ENCODE results near the gene NFIB. TPM values are rescaled to one million over a fixed set of nuclear protein-coding genes. Genes with fewer than 3 reads are reported as not detected.
A peak's percentile ranks its signal among the peaks of the same experiment; 100 is the strongest.

Gene NFIB
- total and polyA plus RNA-seq, 2 donors (not counting 1 experiment from before 2014, with no cell fraction given) = 29.3 to 36.3 TPM

DNA sequence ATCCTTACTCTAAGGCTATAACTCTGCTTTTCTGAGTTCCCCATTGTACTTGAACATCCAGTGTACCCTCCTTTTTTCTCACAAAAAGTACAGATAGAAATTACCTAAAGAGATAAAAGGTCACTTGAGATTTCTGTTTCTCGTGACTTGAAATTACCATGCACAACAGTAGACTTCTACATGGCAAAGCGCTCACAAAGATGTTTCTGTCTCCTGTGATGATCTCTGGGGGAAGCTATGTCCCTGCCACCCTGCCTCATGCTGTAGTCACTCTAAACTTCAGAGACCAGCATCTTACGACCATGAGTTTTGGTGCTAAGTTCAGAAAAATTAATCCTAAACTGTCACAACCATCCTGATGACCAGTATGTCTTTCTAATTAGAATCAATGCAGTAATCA lies 36.2 kb downstream of the NFIB start:
- no peak overlapping the region for H2AFZ ChIP-seq (ENCODE audit: low read length)
- H3K9me3 ChIP-seq (ENCODE audit: control insufficient read depth, insufficient read depth, low read depth, low read length) = no peaks in the 10 kb centered on the region
- H3K27me3 ChIP-seq (ENCODE audit: control insufficient read depth, insufficient read depth, low read length) = no peaks in the 10 kb centered on the region
- peaks cover 23% of the 10 kb centered on the region for H3K4me1 ChIP-seq (ENCODE audit: control insufficient read depth, extremely low read depth, insufficient read depth, low read length)
- peaks cover 4% of the 10 kb centered on the region for H3K79me2 ChIP-seq (ENCODE audit: control insufficient read depth, insufficient read depth, low read length)
- H3K36me3 ChIP-seq (ENCODE audit: control insufficient read depth, insufficient read depth, low read length) = no peaks in the 10 kb centered on the region
- no peaks in the 10 kb centered on the region for H4K20me1 ChIP-seq (ENCODE audit: control insufficient read depth, extremely low read depth, insufficient read depth, low read length)
- peak overlapping the region; percentile 78 for H3K27ac ChIP-seq (ENCODE audit: insufficient read depth, low read length)
- DNase-seq (ENCODE audit: low read depth in 2 of 2) = no peak
- peak overlapping the region; percentile 70 for H3K4me2 ChIP-seq (ENCODE audit: extremely low read depth, insufficient read depth, low read length)
- H3K9ac ChIP-seq (ENCODE audit: insufficient read depth, low read length) = no peak overlapping the region
- H3K4me3 ChIP-seq (replicated peaks in 1 of 4; ENCODE audit: control extremely low read depth in 1 of 4, insufficient read depth in 1 of 4, low read depth in 3 of 4, low read length in 4 of 4) = no peak overlapping the region
- TF ChIP-seq EZH2 (IDR thresholded peaks at IDR 0.05; ENCODE audit: low read length, missing control alignments) = no peak
- TF ChIP-seq, protein P1, sequence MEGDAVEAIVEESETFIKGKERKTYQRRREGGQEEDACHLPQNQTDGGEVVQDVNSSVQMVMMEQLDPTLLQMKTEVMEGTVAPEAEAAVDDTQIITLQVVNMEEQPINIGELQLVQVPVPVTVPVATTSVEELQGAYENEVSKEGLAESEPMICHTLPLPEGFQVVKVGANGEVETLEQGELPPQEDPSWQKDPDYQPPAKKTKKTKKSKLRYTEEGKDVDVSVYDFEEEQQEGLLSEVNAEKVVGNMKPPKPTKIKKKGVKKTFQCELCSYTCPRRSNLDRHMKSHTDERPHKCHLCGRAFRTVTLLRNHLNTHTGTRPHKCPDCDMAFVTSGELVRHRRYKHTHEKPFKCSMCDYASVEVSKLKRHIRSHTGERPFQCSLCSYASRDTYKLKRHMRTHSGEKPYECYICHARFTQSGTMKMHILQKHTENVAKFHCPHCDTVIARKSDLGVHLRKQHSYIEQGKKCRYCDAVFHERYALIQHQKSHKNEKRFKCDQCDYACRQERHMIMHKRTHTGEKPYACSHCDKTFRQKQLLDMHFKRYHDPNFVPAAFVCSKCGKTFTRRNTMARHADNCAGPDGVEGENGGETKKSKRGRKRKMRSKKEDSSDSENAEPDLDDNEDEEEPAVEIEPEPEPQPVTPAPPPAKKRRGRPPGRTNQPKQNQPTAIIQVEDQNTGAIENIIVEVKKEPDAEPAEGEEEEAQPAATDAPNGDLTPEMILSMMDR (conservative IDR thresholded peaks at IDR 0.05 in 1 of 2, IDR thresholded peaks at IDR 0.05 in 1 of 2; ENCODE audit: low read depth in 1 of 2, low read length in 2 of 2) = no peak

DNA sequence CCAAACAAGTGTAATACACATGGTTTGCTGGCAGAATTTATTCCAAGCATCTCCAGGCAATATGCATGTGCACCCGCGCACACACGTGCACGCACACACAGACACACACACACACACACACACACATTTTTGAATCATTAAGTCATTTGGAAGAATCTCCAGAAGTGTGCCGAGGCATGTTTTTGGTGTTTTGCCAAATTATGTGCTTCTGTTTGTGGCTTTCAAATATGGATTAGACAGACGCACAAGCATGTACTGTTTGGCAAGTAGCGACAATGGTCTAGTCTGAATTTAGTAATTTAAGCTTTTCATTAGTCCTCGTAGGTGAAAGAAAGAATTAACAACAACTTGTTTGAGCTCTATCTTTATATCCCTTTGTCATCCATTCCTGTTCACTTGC lies 36.7 kb downstream of the NFIB start:
- Histone ChIP-seq H3K4me1 (ENCODE audit: control insufficient read depth, extremely low read depth, insufficient read depth, low read length) (peaks cover 19% of the 10 kb centered on the region), H4K20me1 (ENCODE audit: control insufficient read depth, extremely low read depth, insufficient read depth, low read length) (no peaks in the 10 kb centered on the region), H3K27me3 (ENCODE audit: control insufficient read depth, insufficient read depth, low read length) (no peaks in the 10 kb centered on the region), H3K9me3 (ENCODE audit: control insufficient read depth, insufficient read depth, low read depth, low read length) (no peaks in the 10 kb centered on the region), H3K79me2 (ENCODE audit: control insufficient read depth, insufficient read depth, low read length) (peaks cover 4% of the 10 kb centered on the region), H3K4me3 (replicated peaks in 1 of 4; ENCODE audit: control extremely low read depth in 1 of 4, insufficient read depth in 1 of 4, low read depth in 3 of 4, low read length in 4 of 4) (no peak overlapping the region), H2AFZ (ENCODE audit: low read length) (no peak overlapping the region), H3K36me3 (ENCODE audit: control insufficient read depth, insufficient read depth, low read length) (no peaks in the 10 kb centered on the region), H3K4me2 (ENCODE audit: extremely low read depth, insufficient read depth, low read length) (peak overlapping the region; percentile 70), H3K9ac (ENCODE audit: insufficient read depth, low read length) (no peak overlapping the region), H3K27ac (ENCODE audit: insufficient read depth, low read length) (peak overlapping the region; percentile 78)
- DNase-seq (ENCODE audit: low read depth in 2 of 2) = peak; percentile 88 to 92
- TF ChIP-seq, protein P1 (conservative IDR thresholded peaks at IDR 0.05 in 1 of 2, IDR thresholded peaks at IDR 0.05 in 1 of 2; ENCODE audit: low read depth in 1 of 2, low read length in 2 of 2) = no peak
- no peak for TF ChIP-seq EZH2 (IDR thresholded peaks at IDR 0.05; ENCODE audit: low read length, missing control alignments)

DNA sequence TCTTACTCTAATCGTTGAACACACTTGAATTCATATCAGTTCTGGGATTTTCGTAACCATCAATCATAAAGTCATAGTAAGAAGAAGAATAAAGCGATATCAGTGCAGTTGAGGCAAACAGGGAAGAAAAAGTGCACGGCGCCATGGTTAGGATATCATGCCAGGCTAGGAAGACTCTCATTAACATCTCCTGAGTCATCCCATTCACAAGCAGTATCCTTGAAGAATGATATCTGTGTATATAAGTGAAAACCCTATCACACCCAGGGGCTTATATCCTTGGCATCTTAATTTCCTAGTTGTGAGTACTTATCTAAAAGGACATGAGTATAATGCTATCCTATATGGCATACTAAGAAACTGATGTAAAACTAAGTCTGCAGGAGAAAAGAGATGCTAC lies 38.6 kb downstream of the NFIB start:
- Histone ChIP-seq H3K79me2 (ENCODE audit: control insufficient read depth, insufficient read depth, low read length) (peaks cover 4% of the 10 kb centered on the region), H3K4me3 (replicated peaks in 1 of 4; ENCODE audit: control extremely low read depth in 1 of 4, insufficient read depth in 1 of 4, low read depth in 3 of 4, low read length in 4 of 4) (no peak overlapping the region)

More for the DNA sequence above, 38.6 kb downstream of the NFIB start:
- Histone ChIP-seq H3K36me3 (ENCODE audit: control insufficient read depth, insufficient read depth, low read length) (no peaks in the 10 kb centered on the region), H2AFZ (ENCODE audit: low read length) (no peak overlapping the region), H3K9me3 (ENCODE audit: control insufficient read depth, insufficient read depth, low read depth, low read length) (no peaks in the 10 kb centered on the region), H3K4me2 (ENCODE audit: extremely low read depth, insufficient read depth, low read length) (no peak overlapping the region), H3K27ac (ENCODE audit: insufficient read depth, low read length) (no peak overlapping the region), H3K9ac (ENCODE audit: insufficient read depth, low read length) (no peak overlapping the region), H3K4me1 (ENCODE audit: control insufficient read depth, extremely low read depth, insufficient read depth, low read length) (peaks cover 28% of the 10 kb centered on the region), H4K20me1 (ENCODE audit: control insufficient read depth, extremely low read depth, insufficient read depth, low read length) (no peaks in the 10 kb centered on the region), H3K27me3 (ENCODE audit: control insufficient read depth, insufficient read depth, low read length) (no peaks in the 10 kb centered on the region)
- no peak for TF ChIP-seq EZH2 (IDR thresholded peaks at IDR 0.05; ENCODE audit: low read length, missing control alignments)
- TF ChIP-seq, protein P1 (conservative IDR thresholded peaks at IDR 0.05 in 1 of 2, IDR thresholded peaks at IDR 0.05 in 1 of 2; ENCODE audit: low read depth in 1 of 2, low read length in 2 of 2) = no peak
- DNase-seq (ENCODE audit: low read depth in 2 of 2) = peak in 1 of 2 donors; percentile 57
